Omental fat pad (tissue), 4 donors: ENCODE results near the gene MYG1. TPM values are rescaled to one million over a fixed set of nuclear protein-coding genes. Genes with fewer than 3 reads are reported as not detected.

Source experiments
- ATAC-seq: fragments of 150-250 bp; one replicate; pipeline ENCODE4 v1.9.1; 2016; ENCODE audit warnings: mild to moderate bottlenecking, moderate library complexity; ENCODE audit not compliant: low FRiP score
- DNase-seq: peaks from one replicate; pipeline ENCODE4 v3.0.0-alpha.2; 2019; ENCODE audit warnings: low spot score
- CTCF ChIP-seq, 3 donors: fragments of 450-650 bp; IDR thresholded peaks; one replicate each; pipeline ENCODE4 v1.5.1; 2016 to 2017; ENCODE audit warnings: antibody characterized with exemption in 3 of 3, mild to moderate bottlenecking in 3 of 3, moderate library complexity in 2 of 3
- total RNA-seq, 4 donors: library from RNA; depleted of rRNA; stranded (reverse); fragments of >200 nt; gene quantifications; one replicate each; pipeline ENCODE4 v1.1.0, GENCODE V29; 2016

The MYG1 gene
- total RNA-seq, 4 donors from 2014 or later: 33.9 to 42.6 (median 35.7) TPM

GRCh38 chr12:53258541-53259539 is 40.7 kb upstream of the MYG1 start:
- no peak for DNase-seq
- no peak for ATAC-seq
- TF ChIP-seq CTCF (IDR thresholded peaks at IDR 0.05): no peak

DNA sequence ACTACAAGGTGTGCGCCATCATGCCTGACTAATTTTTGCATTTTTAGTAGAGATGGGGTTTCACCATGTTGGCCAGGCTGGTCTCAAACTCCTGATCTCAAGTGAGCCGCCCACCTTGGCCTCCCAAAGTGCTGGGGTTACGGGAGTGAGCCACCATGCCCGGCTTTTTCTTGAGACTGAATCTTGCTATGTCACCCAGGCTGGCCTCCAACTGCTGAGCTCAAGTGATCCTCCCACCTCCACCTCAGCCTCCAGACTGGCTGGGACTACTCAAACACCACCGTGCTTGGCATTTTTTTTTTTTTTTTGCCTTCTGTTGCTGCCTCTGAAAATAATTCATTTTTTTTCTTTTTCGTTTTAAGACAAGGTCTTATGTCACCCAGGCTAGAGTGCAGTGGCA is 39.6 kb upstream of the MYG1 start:
- DNase-seq (no peak), ATAC-seq (no peak)
- TF ChIP-seq CTCF (IDR thresholded peaks at IDR 0.05): no peak

GRCh38 chr12:53265783-53266182 is 33.7 kb upstream of the MYG1 start:
- ATAC-seq (no peak), DNase-seq (no peak)
- TF ChIP-seq CTCF (IDR thresholded peaks at IDR 0.05): no peak

DNA sequence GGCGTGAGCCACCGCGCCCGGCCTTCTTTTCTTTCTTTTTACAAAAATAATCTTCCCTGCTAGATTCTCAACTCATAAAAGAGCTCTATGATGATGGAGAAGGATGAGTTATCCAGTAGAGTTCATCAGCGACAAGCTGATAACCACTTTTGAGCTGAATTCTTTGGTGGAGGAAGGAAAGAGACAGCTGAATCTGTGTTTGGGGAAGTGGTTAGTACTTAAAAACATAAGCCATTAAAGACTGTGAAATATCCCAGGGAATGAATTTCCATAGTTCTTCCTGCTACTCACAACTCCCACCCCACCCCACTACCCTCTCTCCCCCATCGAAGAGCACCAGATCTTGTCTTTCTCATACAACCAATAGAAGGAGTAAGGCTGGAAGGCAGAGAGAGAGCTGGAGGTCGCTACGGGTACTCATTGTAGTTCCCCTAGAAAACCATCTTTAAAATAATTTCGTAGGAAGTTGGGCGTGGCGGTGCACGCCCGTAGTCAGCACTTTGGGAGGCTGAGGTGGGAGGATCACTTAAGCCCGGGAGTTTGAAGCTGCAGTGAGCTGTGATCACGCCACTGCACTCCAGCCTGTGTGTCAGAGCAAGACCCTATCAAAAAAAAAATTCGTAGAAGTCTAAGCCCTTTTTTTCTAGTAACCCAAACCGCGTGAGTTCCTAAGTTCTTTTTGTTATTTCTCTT is 32.0 kb upstream of the MYG1 start:
- DNase-seq (no peak), ATAC-seq (no peak)
- TF ChIP-seq CTCF (IDR thresholded peaks at IDR 0.05): no peak

DNA sequence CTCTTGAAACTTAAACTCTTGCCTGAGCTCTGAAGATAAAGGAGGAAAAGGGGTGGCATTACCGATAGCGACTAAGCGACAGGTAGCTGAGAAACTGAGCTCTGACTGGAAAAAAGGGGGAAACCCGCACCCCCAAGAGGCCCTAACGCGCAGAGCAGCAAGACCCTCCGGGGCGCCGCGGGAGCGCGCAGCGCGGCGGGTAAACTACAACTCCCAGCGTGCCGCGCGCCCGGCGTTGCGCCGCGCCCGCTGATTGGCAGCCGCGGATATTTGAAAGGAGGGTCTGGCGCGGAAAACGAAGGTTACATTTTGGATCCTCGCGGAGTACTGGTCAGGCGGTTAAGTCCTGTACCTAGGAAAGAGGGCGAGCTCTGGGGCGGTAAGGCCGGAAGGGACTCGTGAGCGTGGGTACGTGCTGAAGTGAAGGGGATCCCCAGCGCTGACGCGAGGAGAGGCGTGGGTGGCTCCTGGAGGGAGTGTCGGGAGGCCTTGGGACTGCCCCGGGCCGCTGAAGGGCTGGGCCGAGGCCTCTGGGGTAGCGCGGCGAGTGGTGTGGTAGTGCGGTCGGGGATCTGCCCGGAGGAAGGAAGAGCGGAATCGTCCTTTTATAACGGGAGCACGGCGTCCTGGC is 31.4 kb upstream of the MYG1 start, which contains the start of gene ESPL1:
Gene ESPL1, plus strand, starts transcription at position 301 of the 631 bp plus-strand sequence. CDS start 468 bp downstream, outside the sequence.
- peak; percentile 52 for DNase-seq
- no peak for TF ChIP-seq CTCF (IDR thresholded peaks at IDR 0.05)
- peak; percentile 94 for ATAC-seq

- DNase-seq (no peak), ATAC-seq (no peak)
- TF ChIP-seq CTCF (IDR thresholded peaks at IDR 0.05): no peak
Measured at GRCh38 chr12:53268630-53269562, 30.6 kb upstream of the MYG1 start.
